Measurements from ENCODE around the gene MESP1. TPM values are rescaled to one million over a fixed set of nuclear protein-coding genes. Genes with fewer than 3 reads are reported as not detected.

Gene MESP1
- polyA plus RNA-seq (2013, experiment 1 of 2), result 0.03 TPM
- polyA plus RNA-seq (2013, experiment 2 of 2), result 0.03 TPM

- Histone ChIP-seq H3K79me1 (replicated peaks; ENCODE audit: low read length, poor library complexity, severe bottlenecking) (no peaks in the 10 kb centered on the region), H2BK15ac (ENCODE audit: low read depth, poor library complexity, severe bottlenecking) (peak within 1 kb of the TSS; percentile 89), H3K4me2 (ENCODE audit: low read length, poor library complexity, severe bottlenecking) (peak within 1 kb of the TSS; percentile 92), H2AFZ (ENCODE audit: low read depth, low read length) (peak within 1 kb of the TSS; percentile 76), H2BK5ac (ENCODE audit: low read depth, low read length, poor library complexity, severe bottlenecking) (no peak within 1 kb of the TSS), H3K14ac (ENCODE audit: low read length in 2 of 2) (no peak within 1 kb of the TSS), H3K9me3 (ENCODE audit: control insufficient read depth, low read length) (no peaks in the 10 kb centered on the region), H3K36me3 (ENCODE audit: control insufficient read depth in 1 of 2, insufficient read depth in 2 of 2, low read depth in 1 of 2, low read length in 2 of 2) (no peaks in the 10 kb centered on the region), H4K8ac (ENCODE audit: low read length) (peak within 1 kb of the TSS; percentile 86), H3K4ac (ENCODE audit: low read depth in 1 of 2, low read length in 2 of 2) (peak within 1 kb of the TSS in 1 of 2 experiments; percentile 37), H3K18ac (ENCODE audit: low read depth in 1 of 2, low read length in 2 of 2) (peak within 1 kb of the TSS; percentile 22 to 90), H2BK120ac (ENCODE audit: low read depth, low read length) (peak within 1 kb of the TSS; percentile 55), H3K27ac (ENCODE audit: low read length, poor library complexity, severe bottlenecking) (no peak within 1 kb of the TSS), H3K27me3 (ENCODE audit: control insufficient read depth in 1 of 2, insufficient read depth in 1 of 2, low read length in 2 of 2) (peaks cover 37 to 44% of the 10 kb centered on the region in 2 experiments), H3K4me3 (ENCODE audit: insufficient read depth in 1 of 2, low read depth in 1 of 2, low read length in 2 of 2) (peak within 1 kb of the TSS; percentile 64 to 77), H4K91ac (ENCODE audit: low read length) (no peak within 1 kb of the TSS), H3K4me1 (ENCODE audit: control insufficient read depth, insufficient read depth, low read depth, low read length) (peaks cover 18% of the 10 kb centered on the region), H3K23ac (ENCODE audit: low read length in 2 of 2) (peak within 1 kb of the TSS in 1 of 2 experiments; percentile 57), H2AK5ac (ENCODE audit: low read length, severe bottlenecking) (no peak within 1 kb of the TSS), H2BK12ac (ENCODE audit: low read length in 2 of 2) (no peak within 1 kb of the TSS), H3K9ac (ENCODE audit: low read length) (peak within 1 kb of the TSS; percentile 79)
- peak; percentile 91 for DNase-seq
- 4% methylated on average over 105 of the region's 114 CpGs for WGBS
Observed at GRCh38 chr15:89750560-89751542, at the start of gene MESP1. Gene MESP1 (minus strand): TSS chr15:89751249. CDS start chr15:89751231, 18 bp downstream.

GRCh38 chr15:89799918-89800498, 49.0 kb upstream of the MESP1 start:
- H2AK5ac ChIP-seq (ENCODE audit: low read length, severe bottlenecking), result no peak overlapping the region
- H2AFZ ChIP-seq (ENCODE audit: low read depth, low read length), result no peak overlapping the region
- no peak overlapping the region for H3K4me2 ChIP-seq (ENCODE audit: low read length, poor library complexity, severe bottlenecking)
- H3K4me1 ChIP-seq (ENCODE audit: control insufficient read depth, insufficient read depth, low read depth, low read length), result peaks cover 13% of the 10 kb centered on the region
- H3K36me3 ChIP-seq (ENCODE audit: control insufficient read depth in 1 of 2, insufficient read depth in 2 of 2, low read depth in 1 of 2, low read length in 2 of 2), result peaks cover 40 to 97% of the 10 kb centered on the region in 2 experiments
- no peak overlapping the region for H2BK120ac ChIP-seq (ENCODE audit: low read depth, low read length)
- H3K18ac ChIP-seq (ENCODE audit: low read depth in 1 of 2, low read length in 2 of 2), result no peak overlapping the region
- H3K9ac ChIP-seq (ENCODE audit: low read length), result peak overlapping the region; percentile 24
- H3K4me3 ChIP-seq (ENCODE audit: insufficient read depth in 1 of 2, low read depth in 1 of 2, low read length in 2 of 2), result no peak overlapping the region
- no peak overlapping the region for H3K4ac ChIP-seq (ENCODE audit: low read depth in 1 of 2, low read length in 2 of 2)
- H3K23ac ChIP-seq (ENCODE audit: low read length in 2 of 2), result no peak overlapping the region
- no peak overlapping the region for H4K91ac ChIP-seq (ENCODE audit: low read length)
- no peak overlapping the region for H2BK15ac ChIP-seq (ENCODE audit: low read depth, poor library complexity, severe bottlenecking)
- H3K14ac ChIP-seq (ENCODE audit: low read length in 2 of 2), result no peak overlapping the region
- no peak overlapping the region for H4K8ac ChIP-seq (ENCODE audit: low read length)
- no peaks in the 10 kb centered on the region for H3K79me1 ChIP-seq (replicated peaks; ENCODE audit: low read length, poor library complexity, severe bottlenecking)
- H3K27me3 ChIP-seq (ENCODE audit: control insufficient read depth in 1 of 2, insufficient read depth in 1 of 2, low read length in 2 of 2), result no peaks in the 10 kb centered on the region
- H2BK5ac ChIP-seq (ENCODE audit: low read depth, low read length, poor library complexity, severe bottlenecking), result no peak overlapping the region
- no peak overlapping the region for H2BK12ac ChIP-seq (ENCODE audit: low read length in 2 of 2)
- no peak for DNase-seq
- H3K27ac ChIP-seq (ENCODE audit: low read length, poor library complexity, severe bottlenecking), result no peak overlapping the region
- 95% methylated on average over 1 of the region's 2 CpGs for WGBS
- H3K9me3 ChIP-seq (ENCODE audit: control insufficient read depth, low read length), result no peaks in the 10 kb centered on the region

- Histone ChIP-seq H3K36me3 (ENCODE audit: control insufficient read depth in 1 of 2, insufficient read depth in 2 of 2, low read depth in 1 of 2, low read length in 2 of 2) (peaks cover 40 to 97% of the 10 kb centered on the region in 2 experiments), H3K23ac (ENCODE audit: low read length in 2 of 2) (no peak overlapping the region), H2AK5ac (ENCODE audit: low read length, severe bottlenecking) (no peak overlapping the region), H4K91ac (ENCODE audit: low read length) (peak overlapping the region; percentile 41), H3K9ac (ENCODE audit: low read length) (peak overlapping the region; percentile 24), H2AFZ (ENCODE audit: low read depth, low read length) (no peak overlapping the region), H3K14ac (ENCODE audit: low read length in 2 of 2) (no peak overlapping the region), H3K4me3 (ENCODE audit: insufficient read depth in 1 of 2, low read depth in 1 of 2, low read length in 2 of 2) (no peak overlapping the region), H3K27me3 (ENCODE audit: control insufficient read depth in 1 of 2, insufficient read depth in 1 of 2, low read length in 2 of 2) (no peaks in the 10 kb centered on the region), H3K9me3 (ENCODE audit: control insufficient read depth, low read length) (no peaks in the 10 kb centered on the region), H2BK12ac (ENCODE audit: low read length in 2 of 2) (no peak overlapping the region), H3K27ac (ENCODE audit: low read length, poor library complexity, severe bottlenecking) (no peak overlapping the region), H3K4me1 (ENCODE audit: control insufficient read depth, insufficient read depth, low read depth, low read length) (peaks cover 18% of the 10 kb centered on the region), H2BK15ac (ENCODE audit: low read depth, poor library complexity, severe bottlenecking) (no peak overlapping the region), H3K4ac (ENCODE audit: low read depth in 1 of 2, low read length in 2 of 2) (no peak overlapping the region), H2BK5ac (ENCODE audit: low read depth, low read length, poor library complexity, severe bottlenecking) (no peak overlapping the region), H4K8ac (ENCODE audit: low read length) (no peak overlapping the region), H3K18ac (ENCODE audit: low read depth in 1 of 2, low read length in 2 of 2) (no peak overlapping the region), H2BK120ac (ENCODE audit: low read depth, low read length) (no peak overlapping the region), H3K4me2 (ENCODE audit: low read length, poor library complexity, severe bottlenecking) (no peak overlapping the region), H3K79me1 (replicated peaks; ENCODE audit: low read length, poor library complexity, severe bottlenecking) (no peaks in the 10 kb centered on the region)
- no peak for DNase-seq
- 84% methylated on average over 18 of the region's 20 CpGs for WGBS
Observed at GRCh38 chr15:89799011-89799911, 48.2 kb upstream of the MESP1 start.
